GM23338 (cell line): Measurements from ENCODE around the gene SASH3. TPM values are rescaled to one million over a fixed set of nuclear protein-coding genes. Genes with fewer than 3 reads are reported as not detected.

Experiments
- ATAC-seq: fragments of 200-7000 bp; cut with Tn5 transposase; 3 replicates; pipeline ENCODE4 v1.9.1; 2020
- DNase-seq: peaks from one replicate; pipeline ENCODE4 v3.0.0-alpha.2; 2015; ENCODE audit warnings: low spot score
- H2AFZ ChIP-seq: fragments of 200-600 bp; sonication (generic); 2 replicates; pipeline ENCODE4 v1.8.0; 2016; ENCODE audit warnings: antibody characterized with exemption, mild to moderate bottlenecking, moderate library complexity
- H3F3A ChIP-seq: fragments of 200-600 bp; sonication (generic); replicated peaks from 2 replicates; pipeline ENCODE4 v1.8.0; 2017; ENCODE audit warnings: antibody characterized with exemption, mixed run types, low read depth
- H3K27ac ChIP-seq: fragments of 200-600 bp; sonication (generic); 2 replicates; pipeline ENCODE4 v1.6.1; 2016; ENCODE audit warnings: low read depth
- H3K27me3 ChIP-seq: fragments of 200-600 bp; sonication (generic); 2 replicates; pipeline ENCODE4 v1.8.0; 2016; ENCODE audit warnings: mild to moderate bottlenecking, mixed run types, moderate library complexity; ENCODE audit not compliant: insufficient read depth
- H3K36me3 ChIP-seq: fragments of 200-600 bp; sonication (generic); 2 replicates; pipeline ENCODE4 v1.8.0; 2016; ENCODE audit warnings: mild to moderate bottlenecking; ENCODE audit not compliant: insufficient read depth
- H3K4me1 ChIP-seq: fragments of 200-600 bp; sonication (generic); 2 replicates; pipeline ENCODE4 v1.8.0; 2016; ENCODE audit warnings: mild to moderate bottlenecking, moderate library complexity; ENCODE audit not compliant: insufficient read depth
- H3K4me2 ChIP-seq: fragments of 200-600 bp; sonication (generic); 2 replicates; pipeline ENCODE4 v1.7.1; 2017; ENCODE audit warnings: mixed run types
- H3K4me3 ChIP-seq: fragments of 200-600 bp; sonication (generic); 2 replicates; pipeline ENCODE4 v1.6.1; 2016; ENCODE audit warnings: mixed run types
- H3K79me2 ChIP-seq: fragments of 200-600 bp; sonication (generic); replicated peaks from 2 replicates; pipeline ENCODE4 v1.8.0; 2017; ENCODE audit warnings: mild to moderate bottlenecking; ENCODE audit not compliant: insufficient read depth
- H3K9me2 ChIP-seq: fragments of 200-600 bp; sonication (generic); 2 replicates; pipeline ENCODE4 v1.8.0; 2017; ENCODE audit not compliant: insufficient read depth
- H4K20me1 ChIP-seq: fragments of 200-600 bp; sonication (generic); replicated peaks from 2 replicates; pipeline ENCODE4 v1.8.0; 2017; ENCODE audit warnings: mild to moderate bottlenecking; ENCODE audit not compliant: insufficient read depth
- H3K27ac Mint-ChIP-seq: 2 replicates; pipeline ENCODE4 v1.8.0; 2020; ENCODE audit warnings: inconsistent platforms, mild to moderate bottlenecking, moderate library complexity, mixed read lengths
- H3K27me3 Mint-ChIP-seq: 3 replicates; pipeline ENCODE4 v1.8.0; 2022; ENCODE audit warnings: low read depth, mild to moderate bottlenecking, moderate library complexity, mixed read lengths, inconsistent platforms; ENCODE audit not compliant: insufficient read depth, poor library complexity
- H3K36me3 Mint-ChIP-seq: 3 replicates; pipeline ENCODE4 v1.8.0; 2021; ENCODE audit warnings: low read depth, mild to moderate bottlenecking, inconsistent platforms, moderate library complexity, mixed read lengths
- H3K4me1 Mint-ChIP-seq: 3 replicates; pipeline ENCODE4 v1.8.0; 2020; ENCODE audit warnings: mild to moderate bottlenecking, inconsistent platforms, mixed read lengths
- H3K4me3 Mint-ChIP-seq: 3 replicates; pipeline ENCODE4 v1.8.0; 2021; ENCODE audit warnings: moderate library complexity, mild to moderate bottlenecking, inconsistent platforms, mixed read lengths
- H3K9me3 Mint-ChIP-seq: 3 replicates; pipeline ENCODE4 v1.8.0; 2020; ENCODE audit warnings: moderate library complexity, mild to moderate bottlenecking, inconsistent platforms, mixed read lengths
- ETS1 ChIP-seq: IDR thresholded peaks from 2 replicates; pipeline ENCODE4 v1.6.1; 2016; ENCODE audit warnings: antibody characterized with exemption
- EZH2 ChIP-seq: fragments of 200-600 bp; sonication (generic); IDR thresholded peaks from one replicate; pipeline ENCODE4 v1.8.0; 2017; ENCODE audit warnings: antibody characterized with exemption, mild to moderate bottlenecking, low read depth; ENCODE audit not compliant: unreplicated experiment
- EZH2phosphoT487 ChIP-seq: fragments of 200-600 bp; sonication (generic); IDR thresholded peaks from one replicate; pipeline ENCODE4 v1.8.1; 2018; ENCODE audit warnings: antibody characterized with exemption; ENCODE audit not compliant: unreplicated experiment
- JUNB ChIP-seq: IDR thresholded peaks from one replicate; pipeline ENCODE4 v1.6.1; 2016; ENCODE audit warnings: antibody characterized with exemption; ENCODE audit not compliant: unreplicated experiment
- NANOG ChIP-seq: IDR thresholded peaks from 2 replicates; pipeline ENCODE4 v1.6.1; 2016; ENCODE audit warnings: antibody characterized with exemption, borderline replicate concordance
- POLR2AphosphoS5 ChIP-seq: IDR thresholded peaks from 2 replicates; pipeline ENCODE4 v1.6.1; 2016; ENCODE audit warnings: antibody characterized with exemption, low read depth
- STAT1 ChIP-seq: IDR thresholded peaks from one replicate; pipeline ENCODE4 v1.6.1; 2016; ENCODE audit warnings: antibody characterized with exemption; ENCODE audit not compliant: unreplicated experiment
- ZNF114 ChIP-seq: fragments of 250-450 bp; sonication (Bioruptor Pico); IDR thresholded peaks from 2 replicates; pipeline ENCODE4 v1.5.0; 2020; ENCODE audit warnings: mild to moderate bottlenecking, moderate library complexity
- ZNF331 ChIP-seq: fragments of 250-450 bp; sonication (Bioruptor Pico); IDR thresholded peaks from 2 replicates; pipeline ENCODE4 v1.5.0; 2020; ENCODE audit warnings: low read depth, mild to moderate bottlenecking, moderate library complexity
- polyA plus RNA-seq: library from polyadenylated mRNA; unstranded; fragments of >200 nt; fragmentation: Nextera tagmentation; extraction: Ambion mirVana; gene quantifications from 2 replicates; pipeline ENCODE4 v1.2.1, GENCODE V29; 2016
- total RNA-seq: library from RNA; depleted of rRNA; stranded (reverse); fragments of >200 nt; shearing (Covaris generic); gene quantifications from 2 replicates; pipeline ENCODE4 v1.2.3, GENCODE V29; 2014
- TF ChIP-seq, protein P1 (sequence below), 2 experiments: fragments of 200-600 bp in 1 of 2; sonication (generic) in 1 of 2; conservative IDR thresholded peaks; 2 replicates each; pipeline versions ENCODE4 v1.5.1 to v1.6.1; 2016 to 2017; ENCODE audit warnings: antibody characterized with exemption in 2 of 2, low read depth in 2 of 2, mild to moderate bottlenecking in 2 of 2, moderate library complexity in 1 of 2
- TF ChIP-seq, protein P2 (sequence below): IDR thresholded peaks from one replicate; pipeline ENCODE4 v1.6.1; 2018; ENCODE audit warnings: antibody characterized with exemption; ENCODE audit not compliant: unreplicated experiment

Gene SASH3
- total and polyA plus RNA-seq, 2 experiments from 2014 or later, result 0.18 TPM; not detected in 1

DNA sequence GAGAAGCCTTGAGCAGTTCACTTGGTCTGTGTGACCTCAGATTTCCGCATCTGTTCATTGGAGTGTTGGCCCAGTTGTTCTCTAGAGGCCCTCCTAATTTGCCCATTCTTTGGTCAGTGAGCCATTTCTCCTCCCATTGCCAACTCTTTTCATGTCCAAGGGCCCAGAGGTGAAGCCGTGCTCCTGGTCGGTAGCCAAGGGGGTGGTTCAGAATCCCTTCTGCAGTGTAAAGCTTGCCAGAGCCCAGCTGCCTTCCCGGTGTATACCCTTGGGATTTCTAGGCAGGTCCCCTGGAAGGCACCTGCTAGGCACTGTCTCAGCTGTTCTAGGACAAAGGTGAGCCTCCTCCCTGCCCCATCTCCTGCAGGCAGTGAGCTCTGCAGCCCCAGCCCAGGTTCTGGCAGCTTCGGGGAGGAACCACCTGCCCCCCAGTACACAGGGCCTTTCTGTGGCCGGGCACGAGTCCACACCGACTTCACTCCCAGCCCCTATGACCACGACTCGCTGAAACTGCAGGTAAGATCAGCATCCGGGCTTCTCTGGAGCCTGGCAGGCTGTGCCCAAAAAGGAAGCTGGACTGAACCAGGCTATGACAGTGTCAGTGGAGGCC lies 12.3 kb downstream of the SASH3 start:
- H3K4me2 ChIP-seq, result no peak overlapping the region
- no peaks in the 10 kb centered on the region for H3K4me1 Mint-ChIP-seq
- no peaks in the 10 kb centered on the region for H4K20me1 ChIP-seq
- H3K9me2 ChIP-seq, result no peaks in the 10 kb centered on the region
- no peak overlapping the region for H3K4me3 ChIP-seq
- H3K4me3 Mint-ChIP-seq, result no peak overlapping the region
- H3K27me3 Mint-ChIP-seq, result peaks cover 3% of the 10 kb centered on the region
- no peak overlapping the region for H3K27ac ChIP-seq
- no peaks in the 10 kb centered on the region for H3K79me2 ChIP-seq
- TF ChIP-seq EZH2phosphoT487, result no peak
- TF ChIP-seq JUNB, result no peak
- DNase-seq (no peak), ATAC-seq (no peak)
- H3K9me3 Mint-ChIP-seq, result no peaks in the 10 kb centered on the region; the same call in 2 of the 3 replicates
- no peak overlapping the region for H2AFZ ChIP-seq
- no peaks in the 10 kb centered on the region for H3K27me3 ChIP-seq
- H3K4me1 ChIP-seq, result no peaks in the 10 kb centered on the region
- no peak overlapping the region for H3K27ac Mint-ChIP-seq
- no peaks in the 10 kb centered on the region for H3K36me3 ChIP-seq
- H3F3A ChIP-seq, result no peaks in the 10 kb centered on the region
- no peaks in the 10 kb centered on the region for H3K36me3 Mint-ChIP-seq

DNA sequence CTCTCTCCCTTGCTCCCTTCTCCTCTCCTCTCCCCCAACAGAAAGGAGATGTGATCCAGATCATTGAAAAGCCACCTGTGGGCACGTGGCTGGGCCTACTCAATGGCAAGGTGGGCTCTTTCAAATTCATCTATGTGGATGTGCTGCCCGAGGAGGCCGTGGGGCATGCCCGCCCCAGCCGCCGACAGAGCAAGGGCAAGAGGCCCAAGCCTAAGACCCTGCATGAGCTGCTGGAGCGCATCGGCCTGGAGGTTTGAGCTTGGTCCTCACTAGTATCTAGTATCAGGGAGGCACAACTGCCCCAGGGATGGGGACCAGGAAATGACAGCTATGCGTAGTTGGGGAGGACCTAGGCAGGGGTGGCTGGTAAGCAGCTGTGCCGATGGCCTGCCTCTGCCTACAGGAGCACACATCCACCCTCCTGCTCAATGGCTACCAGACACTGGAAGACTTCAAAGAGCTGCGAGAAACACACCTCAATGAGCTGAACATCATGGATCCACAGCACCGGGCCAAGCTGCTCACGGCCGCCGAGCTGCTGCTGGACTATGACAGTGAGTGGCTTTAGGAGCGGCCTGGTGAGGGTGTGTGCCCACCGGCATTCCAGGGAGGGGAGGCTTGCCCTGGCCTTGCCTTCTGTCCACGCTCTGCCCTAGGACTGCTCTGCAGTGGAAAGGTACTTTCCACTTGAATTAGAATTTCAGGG lies 13.0 kb downstream of the SASH3 start:
- peaks cover 3% of the 10 kb centered on the region for H3K27me3 Mint-ChIP-seq
- peaks cover 3% of the 10 kb centered on the region; the same call in 1 of the 3 replicates for H3K36me3 Mint-ChIP-seq
- Histone ChIP-seq H3K4me1 (no peaks in the 10 kb centered on the region), H4K20me1 (no peaks in the 10 kb centered on the region), H3K27me3 (no peaks in the 10 kb centered on the region), H3K36me3 (no peaks in the 10 kb centered on the region), H3K27ac (no peak overlapping the region), H3K4me2 (no peak overlapping the region), H2AFZ (no peak overlapping the region), H3K79me2 (no peaks in the 10 kb centered on the region), H3K9me2 (no peaks in the 10 kb centered on the region), H3F3A (no peaks in the 10 kb centered on the region), H3K4me3 (no peak overlapping the region)
- no peak overlapping the region for H3K27ac Mint-ChIP-seq
- TF ChIP-seq ETS1, result no peak
- no peak for TF ChIP-seq JUNB
- no peak for TF ChIP-seq POLR2AphosphoS5
- TF ChIP-seq, protein P1, sequence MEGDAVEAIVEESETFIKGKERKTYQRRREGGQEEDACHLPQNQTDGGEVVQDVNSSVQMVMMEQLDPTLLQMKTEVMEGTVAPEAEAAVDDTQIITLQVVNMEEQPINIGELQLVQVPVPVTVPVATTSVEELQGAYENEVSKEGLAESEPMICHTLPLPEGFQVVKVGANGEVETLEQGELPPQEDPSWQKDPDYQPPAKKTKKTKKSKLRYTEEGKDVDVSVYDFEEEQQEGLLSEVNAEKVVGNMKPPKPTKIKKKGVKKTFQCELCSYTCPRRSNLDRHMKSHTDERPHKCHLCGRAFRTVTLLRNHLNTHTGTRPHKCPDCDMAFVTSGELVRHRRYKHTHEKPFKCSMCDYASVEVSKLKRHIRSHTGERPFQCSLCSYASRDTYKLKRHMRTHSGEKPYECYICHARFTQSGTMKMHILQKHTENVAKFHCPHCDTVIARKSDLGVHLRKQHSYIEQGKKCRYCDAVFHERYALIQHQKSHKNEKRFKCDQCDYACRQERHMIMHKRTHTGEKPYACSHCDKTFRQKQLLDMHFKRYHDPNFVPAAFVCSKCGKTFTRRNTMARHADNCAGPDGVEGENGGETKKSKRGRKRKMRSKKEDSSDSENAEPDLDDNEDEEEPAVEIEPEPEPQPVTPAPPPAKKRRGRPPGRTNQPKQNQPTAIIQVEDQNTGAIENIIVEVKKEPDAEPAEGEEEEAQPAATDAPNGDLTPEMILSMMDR (conservative IDR thresholded peaks at IDR 0.05; ENCODE audit: low read depth in 2 of 2), result no peak
- TF ChIP-seq ZNF114 (CRISPR knock-in tag), result no peak
- TF ChIP-seq ZNF331 (CRISPR knock-in tag), result no peak
- no peak for TF ChIP-seq EZH2phosphoT487
- no peak for TF ChIP-seq STAT1
- TF ChIP-seq, protein P2, sequence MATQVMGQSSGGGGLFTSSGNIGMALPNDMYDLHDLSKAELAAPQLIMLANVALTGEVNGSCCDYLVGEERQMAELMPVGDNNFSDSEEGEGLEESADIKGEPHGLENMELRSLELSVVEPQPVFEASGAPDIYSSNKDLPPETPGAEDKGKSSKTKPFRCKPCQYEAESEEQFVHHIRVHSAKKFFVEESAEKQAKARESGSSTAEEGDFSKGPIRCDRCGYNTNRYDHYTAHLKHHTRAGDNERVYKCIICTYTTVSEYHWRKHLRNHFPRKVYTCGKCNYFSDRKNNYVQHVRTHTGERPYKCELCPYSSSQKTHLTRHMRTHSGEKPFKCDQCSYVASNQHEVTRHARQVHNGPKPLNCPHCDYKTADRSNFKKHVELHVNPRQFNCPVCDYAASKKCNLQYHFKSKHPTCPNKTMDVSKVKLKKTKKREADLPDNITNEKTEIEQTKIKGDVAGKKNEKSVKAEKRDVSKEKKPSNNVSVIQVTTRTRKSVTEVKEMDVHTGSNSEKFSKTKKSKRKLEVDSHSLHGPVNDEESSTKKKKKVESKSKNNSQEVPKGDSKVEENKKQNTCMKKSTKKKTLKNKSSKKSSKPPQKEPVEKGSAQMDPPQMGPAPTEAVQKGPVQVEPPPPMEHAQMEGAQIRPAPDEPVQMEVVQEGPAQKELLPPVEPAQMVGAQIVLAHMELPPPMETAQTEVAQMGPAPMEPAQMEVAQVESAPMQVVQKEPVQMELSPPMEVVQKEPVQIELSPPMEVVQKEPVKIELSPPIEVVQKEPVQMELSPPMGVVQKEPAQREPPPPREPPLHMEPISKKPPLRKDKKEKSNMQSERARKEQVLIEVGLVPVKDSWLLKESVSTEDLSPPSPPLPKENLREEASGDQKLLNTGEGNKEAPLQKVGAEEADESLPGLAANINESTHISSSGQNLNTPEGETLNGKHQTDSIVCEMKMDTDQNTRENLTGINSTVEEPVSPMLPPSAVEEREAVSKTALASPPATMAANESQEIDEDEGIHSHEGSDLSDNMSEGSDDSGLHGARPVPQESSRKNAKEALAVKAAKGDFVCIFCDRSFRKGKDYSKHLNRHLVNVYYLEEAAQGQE, result no peak
- TF ChIP-seq EZH2, result no peak
- TF ChIP-seq NANOG, result no peak
- no peak overlapping the region for H3K4me3 Mint-ChIP-seq
- H3K4me1 Mint-ChIP-seq, result no peaks in the 10 kb centered on the region
- no peaks in the 10 kb centered on the region; the same call in 2 of the 3 replicates for H3K9me3 Mint-ChIP-seq
- DNase-seq (no peak), ATAC-seq (no peak)
